Measurements from ENCODE around the gene MED1. TPM values are rescaled to one million over a fixed set of nuclear protein-coding genes. Genes with fewer than 3 reads are reported as not detected.

MED1 gene
- total RNA-seq, 1 experiment from 2014 or later, result 50.4 TPM

GRCh38 chr17:39399791-39400190 is 51.3 kb downstream of the MED1 start (continued):
- TF ChIP-seq HMGXB4 (CRISPR knock-in tag; IDR thresholded peaks at IDR 0.05) (no peak), EMX1 (CRISPR knock-in tag; IDR thresholded peaks at IDR 0.05) (no peak), CBFB (CRISPR knock-in tag; IDR thresholded peaks at IDR 0.05; ENCODE audit: low read depth) (no peak)

- no peak for TF ChIP-seq E2F5 (CRISPR knock-in tag; IDR thresholded peaks at IDR 0.05)
- no peak for TF ChIP-seq TP53 (CRISPR knock-in tag; IDR thresholded peaks at IDR 0.05)
- TF ChIP-seq ARID4B (CRISPR knock-in tag; IDR thresholded peaks at IDR 0.05; ENCODE audit: borderline replicate concordance), result no peak
- TF ChIP-seq ERG (CRISPR knock-in tag; IDR thresholded peaks at IDR 0.05), result no peak
- no peak for TF ChIP-seq CREM (CRISPR knock-in tag; IDR thresholded peaks at IDR 0.05)
- no peak for TF ChIP-seq GABPB1 (CRISPR knock-in tag; IDR thresholded peaks at IDR 0.05)
- no peak for TF ChIP-seq AFF4 (CRISPR knock-in tag; IDR thresholded peaks at IDR 0.05; ENCODE audit: borderline replicate concordance)
- no peak for TF ChIP-seq NFYB (CRISPR knock-in tag; conservative IDR thresholded peaks at IDR 0.05; ENCODE audit: low read depth)
- TF ChIP-seq ZNF232 (CRISPR knock-in tag; IDR thresholded peaks at IDR 0.05), result no peak
- no peak for TF ChIP-seq HMGA2 (CRISPR knock-in tag; IDR thresholded peaks at IDR 0.05)
- no peak for TF ChIP-seq ZNF121 (CRISPR knock-in tag; IDR thresholded peaks at IDR 0.05)
- TF ChIP-seq SMAD4 (CRISPR knock-in tag; IDR thresholded peaks at IDR 0.05), result no peak
- no peak for TF ChIP-seq PRRX2 (CRISPR knock-in tag; IDR thresholded peaks at IDR 0.05)
- TF ChIP-seq ATF1 (CRISPR knock-in tag; IDR thresholded peaks at IDR 0.05), result no peak
- TF ChIP-seq RORB (CRISPR knock-in tag; IDR thresholded peaks at IDR 0.05), result no peak
- no peak for DNase-seq (ENCODE audit: low spot score)
- Mint-ChIP-seq H3K4me3 (no peak overlapping the region), H3K36me3 (no peaks in the 10 kb centered on the region), H3K27ac (no peak overlapping the region), H3K9me3 (no peaks in the 10 kb centered on the region), H3K27me3 (ENCODE audit: low read depth) (no peaks in the 10 kb centered on the region), H3K4me1 (no peaks in the 10 kb centered on the region)
- ChIA-PET POLR2A (no interaction called here), CTCF (interaction anchor here (0.7 kb wide), 1 partner anchor 199 kb away, joined by 3 read pairs; no protein-coding TSS in a partner anchor)
- no peak for ATAC-seq
Measured at GRCh38 chr17:39393736-39394135, 57.3 kb downstream of the MED1 start.
